GM21381 (cell line): ENCODE measurements around the gene FAM153A.
"Not testable (repeated sequence)": the region's sequence is repeated elsewhere in the genome, so short reads cannot be mapped to it uniquely, and the experiment has no call there.

Experiments used
- ATAC-seq: cut with Tn5 transposase; IDR thresholded peaks from one replicate; pipeline ENCODE4 v1.9.1; 2021; ENCODE audit warnings: mild to moderate bottlenecking, moderate library complexity; ENCODE audit not compliant: unreplicated experiment

The FAM153A gene

DNA sequence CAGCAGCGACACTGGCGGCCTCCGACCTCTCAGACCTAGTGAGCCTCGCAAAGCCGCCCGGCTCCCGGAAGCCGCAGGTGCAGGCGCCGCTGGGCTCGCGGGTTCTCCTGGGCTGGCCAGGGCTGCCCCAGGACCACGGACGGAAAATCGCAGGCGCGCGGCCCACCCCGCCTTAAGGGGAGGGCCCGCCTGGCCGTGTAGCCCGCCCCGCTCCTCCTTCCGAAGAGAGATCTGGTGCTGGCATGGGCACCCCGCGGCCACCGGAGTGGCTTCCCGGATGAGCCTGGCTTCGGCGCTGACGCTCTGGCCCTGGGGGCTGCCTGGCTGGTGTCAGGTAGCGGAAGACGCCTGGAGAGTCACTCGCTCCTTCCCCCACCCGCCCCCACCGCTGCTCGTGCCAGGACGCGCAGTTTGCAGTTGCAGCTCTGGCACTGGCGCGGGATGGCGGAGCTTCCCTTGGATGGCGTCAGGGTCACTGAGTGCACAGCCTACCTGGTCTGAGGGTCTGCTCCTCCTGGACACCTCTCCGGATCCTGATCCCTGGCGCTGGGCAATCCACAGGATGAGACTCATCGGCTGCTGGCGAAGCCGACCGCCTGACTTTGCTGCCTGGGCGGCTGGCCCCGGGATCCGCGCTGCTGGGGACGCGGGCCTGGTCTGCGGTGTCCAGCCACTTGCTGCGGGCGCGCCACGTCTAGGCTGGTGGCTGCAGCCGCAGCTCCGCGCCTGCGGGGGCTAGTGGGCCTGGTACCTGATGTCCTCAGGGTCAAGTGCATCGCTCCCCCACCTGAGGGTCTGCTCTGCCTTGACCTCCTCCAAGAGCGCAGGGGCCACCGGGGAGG, at the start of gene FAM153A:
Gene FAM153A, minus strand, starts transcription at position 108 of the 842 bp plus-strand sequence.
- ATAC-seq = not testable (repeated sequence)

DNA sequence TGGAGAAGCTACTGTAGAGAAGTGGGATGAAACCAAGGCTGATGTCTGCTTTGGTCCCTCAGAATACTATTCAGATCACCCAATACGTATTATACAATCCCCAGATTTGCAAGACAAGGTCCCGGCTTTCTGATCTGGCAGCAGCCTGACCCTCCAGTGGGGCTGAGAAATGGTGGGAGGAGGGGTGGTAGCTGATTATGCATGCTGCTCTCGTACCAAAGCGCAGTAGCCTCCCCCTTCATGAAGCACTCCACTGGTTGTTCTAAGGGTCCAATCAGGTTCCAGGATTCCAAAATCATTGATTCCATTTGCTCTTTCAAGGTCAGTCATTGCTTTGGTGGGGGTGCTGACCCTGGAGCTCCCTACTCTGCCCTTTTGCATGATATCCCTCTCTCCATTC, 49.6 kb upstream of the FAM153A start:
- not testable (repeated sequence) for ATAC-seq

DNA sequence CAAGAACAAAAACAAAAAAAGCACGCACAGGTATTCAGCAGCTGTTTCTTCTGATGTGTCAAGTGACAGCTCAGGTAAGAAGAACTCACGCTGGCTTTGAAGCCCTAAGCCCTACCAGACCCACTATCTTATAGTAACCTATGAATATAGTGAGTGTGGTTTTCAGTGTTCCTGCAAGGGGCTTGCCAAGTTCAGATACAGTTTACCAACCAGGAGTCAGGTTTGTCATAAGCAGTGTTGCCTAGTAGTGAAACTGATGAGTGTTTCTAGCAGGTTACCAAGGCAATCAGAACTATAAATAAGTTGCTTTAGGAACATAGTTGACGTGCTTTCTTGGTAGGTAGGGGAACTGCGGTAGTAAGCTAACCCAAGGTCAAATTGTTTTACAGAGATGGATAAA, 43.4 kb upstream of the FAM153A start:
- ATAC-seq = not testable (repeated sequence)

DNA sequence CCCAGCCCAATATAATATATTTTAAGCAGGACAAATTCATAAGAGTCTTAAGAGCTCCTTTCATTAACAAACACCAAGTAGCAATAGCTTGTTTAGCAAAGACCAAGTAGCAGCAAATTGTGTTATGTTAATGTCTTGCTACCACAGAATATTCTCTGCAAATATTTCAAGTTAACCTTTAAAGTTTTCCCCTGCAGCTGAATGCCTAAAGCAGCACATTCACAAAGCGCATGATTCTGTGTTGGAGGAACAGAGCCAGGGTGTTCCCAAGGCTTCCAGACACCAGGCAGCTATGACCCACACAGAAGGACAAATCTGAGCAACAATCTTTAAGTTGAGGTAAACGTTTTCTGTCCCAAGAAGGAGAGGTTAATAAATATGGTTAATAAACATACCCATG, 42.1 kb upstream of the FAM153A start:
- not testable (repeated sequence) for ATAC-seq

GRCh38 chr5:177822489-177822888, 39.8 kb upstream of the FAM153A start:
- ATAC-seq = not testable (repeated sequence)

DNA sequence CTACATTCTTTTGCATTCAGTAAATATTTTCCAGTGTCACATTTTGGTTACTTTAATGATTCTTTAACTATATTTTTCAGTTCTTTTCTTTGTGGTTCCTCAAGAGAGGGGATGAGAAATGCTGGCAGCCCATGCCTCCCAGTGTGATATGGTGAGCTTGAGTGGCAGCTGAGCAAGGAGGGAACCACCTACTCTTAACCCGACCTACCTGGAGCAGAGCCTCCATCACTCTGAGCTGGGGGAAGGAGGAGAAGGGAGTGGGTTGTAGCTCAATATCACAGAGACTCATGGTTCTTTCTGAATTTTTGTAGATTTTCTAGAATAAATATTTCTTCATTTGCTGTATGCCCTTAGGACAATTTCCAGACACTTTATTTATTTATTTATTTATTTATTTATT, 37.0 kb upstream of the FAM153A start:
- ATAC-seq = not testable (repeated sequence)

GRCh38 chr5:177812814-177813425, 30.2 kb upstream of the FAM153A start:
- ATAC-seq = not testable (repeated sequence)

DNA sequence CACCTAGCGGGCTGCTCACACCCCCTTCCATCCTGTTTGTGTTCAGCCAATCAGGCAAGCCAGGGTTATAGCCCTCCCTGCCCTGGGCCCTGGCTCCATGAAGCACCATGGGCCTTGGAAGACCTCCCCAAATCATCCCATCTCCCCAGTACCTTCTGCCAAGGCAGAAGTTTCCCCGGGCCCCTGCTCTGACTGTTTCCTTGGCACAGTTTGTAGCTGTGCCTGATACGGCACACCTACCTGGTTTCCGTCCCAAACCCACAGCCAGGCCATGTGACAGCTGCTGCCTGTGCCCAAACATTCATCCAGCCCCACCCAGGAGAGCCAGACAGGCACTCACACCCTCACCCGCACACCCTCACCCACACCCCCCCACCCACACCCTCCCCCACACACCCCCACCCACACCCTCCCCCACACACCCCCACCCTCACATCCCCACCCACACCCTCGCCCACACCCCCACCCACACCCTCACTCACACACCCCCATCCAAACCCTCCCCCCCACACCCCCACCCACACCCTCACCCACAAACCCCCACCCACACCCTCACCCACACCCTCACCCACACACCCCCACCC, 29.6 kb upstream of the FAM153A start:
- not testable (repeated sequence) for ATAC-seq

- not testable (repeated sequence) for ATAC-seq
Measured at GRCh38 chr5:177809209-177809913, 26.7 kb upstream of the FAM153A start.

GRCh38 chr5:177808420-177808819, 25.7 kb upstream of the FAM153A start:
- ATAC-seq = not testable (repeated sequence)

DNA sequence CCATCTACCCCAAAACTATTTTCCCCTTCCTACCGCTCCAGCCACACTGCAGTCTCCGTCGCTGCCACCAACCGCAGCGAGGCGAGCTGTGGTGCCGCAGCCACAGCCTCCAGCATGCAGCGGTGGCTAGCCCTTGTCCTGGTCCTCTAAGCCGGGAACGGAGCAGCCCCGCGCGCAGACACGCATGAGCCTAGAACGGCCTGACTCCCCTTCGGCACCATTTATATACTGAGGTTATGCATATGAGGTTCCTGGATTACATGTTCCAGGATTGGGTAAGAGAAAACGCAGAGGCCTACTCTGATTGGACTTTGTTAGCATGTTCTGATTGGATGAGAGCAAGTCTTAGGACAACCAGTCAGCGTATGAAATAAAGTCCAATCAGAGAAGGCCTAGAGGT, 24.6 kb upstream of the FAM153A start:
- not testable (repeated sequence) for ATAC-seq

DNA sequence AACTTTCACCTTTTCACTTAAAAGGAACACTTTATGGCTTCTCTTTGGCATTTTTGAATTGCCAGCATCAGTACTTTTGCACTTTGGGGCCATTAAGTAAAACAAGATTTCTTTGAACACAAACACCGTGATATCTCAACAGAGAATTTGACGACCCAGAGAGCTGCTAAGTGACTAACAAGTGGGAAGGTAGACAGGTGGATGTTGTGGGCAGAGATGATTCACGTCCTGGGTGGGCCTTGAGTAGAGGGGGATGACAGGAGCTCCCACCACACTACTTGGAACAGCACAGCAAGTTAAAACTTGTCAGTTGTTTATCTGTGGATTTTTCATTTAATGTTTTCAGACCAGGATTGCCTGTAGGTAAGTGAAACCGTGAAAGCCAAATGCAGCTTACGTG, 18.7 kb upstream of the FAM153A start:
- not testable (repeated sequence) for ATAC-seq

- not testable (repeated sequence) for ATAC-seq
Measured at GRCh38 chr5:177798237-177798840, 15.6 kb upstream of the FAM153A start.

GRCh38 chr5:177793272-177793671, 10.6 kb upstream of the FAM153A start:
- ATAC-seq = not testable (repeated sequence)

DNA sequence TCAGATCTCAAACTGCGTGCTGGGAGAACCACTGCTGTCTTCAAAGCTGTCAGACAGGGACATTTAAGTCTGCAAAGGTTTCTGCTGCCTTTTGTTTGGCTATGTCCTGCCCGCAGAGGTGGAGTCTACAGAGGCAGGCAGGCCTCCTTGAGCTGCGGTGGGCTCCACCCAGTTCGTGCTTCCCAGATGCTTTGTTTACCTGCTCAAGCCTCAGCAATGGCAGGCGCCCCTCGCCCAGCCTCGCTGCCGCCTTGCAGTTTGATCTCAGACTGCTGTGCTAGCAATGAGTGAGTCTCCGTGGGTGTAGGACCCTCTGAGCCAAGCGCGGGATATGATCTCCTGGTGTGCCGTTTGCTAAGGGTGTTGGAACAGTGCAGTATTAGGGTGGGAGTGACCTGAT, 8.9 kb upstream of the FAM153A start:
- not testable (repeated sequence) for ATAC-seq

DNA sequence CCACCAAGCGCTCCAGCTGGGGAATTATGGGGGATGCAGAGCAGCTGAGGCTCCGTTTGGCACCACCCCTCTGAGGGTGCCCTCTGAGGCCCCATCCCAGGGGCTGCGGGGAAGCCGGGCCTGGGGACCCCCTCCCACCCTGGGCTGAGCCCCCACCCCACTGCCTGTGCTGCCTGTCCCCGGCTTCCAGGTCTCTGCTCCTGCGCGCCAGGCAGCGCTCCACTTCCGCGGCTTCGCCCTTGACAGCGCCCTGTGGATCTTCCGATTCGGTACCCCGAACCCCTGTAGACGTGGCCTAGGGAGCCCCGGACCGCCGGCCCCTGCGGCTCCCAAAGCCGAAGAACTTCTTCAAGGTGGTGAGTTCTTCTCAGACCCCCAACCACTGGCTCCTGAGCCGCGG, 530 bp downstream of the FAM153A start:
- not testable (repeated sequence) for ATAC-seq

GRCh38 chr5:177771206-177771605, 11.5 kb downstream of the FAM153A start:
- ATAC-seq = not testable (repeated sequence)

DNA sequence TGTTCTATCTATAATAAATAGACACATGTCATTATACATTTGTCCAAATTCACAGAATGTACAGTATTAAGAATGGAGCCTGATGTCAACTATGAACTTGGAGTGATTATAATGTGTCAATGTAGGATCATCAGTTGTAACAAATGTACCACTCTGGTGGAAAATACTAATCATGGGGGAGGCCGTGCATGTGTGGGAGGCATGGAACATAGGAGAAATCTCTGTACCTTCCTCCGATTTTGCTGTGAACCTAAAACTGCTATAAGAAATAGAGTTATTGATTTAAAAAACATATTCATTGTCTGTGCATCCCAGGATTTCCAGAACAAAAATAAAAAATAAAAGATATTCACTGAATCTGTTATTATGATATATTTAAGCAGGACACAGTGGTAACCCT, 12.1 kb downstream of the FAM153A start:
- ATAC-seq = not testable (repeated sequence)

DNA sequence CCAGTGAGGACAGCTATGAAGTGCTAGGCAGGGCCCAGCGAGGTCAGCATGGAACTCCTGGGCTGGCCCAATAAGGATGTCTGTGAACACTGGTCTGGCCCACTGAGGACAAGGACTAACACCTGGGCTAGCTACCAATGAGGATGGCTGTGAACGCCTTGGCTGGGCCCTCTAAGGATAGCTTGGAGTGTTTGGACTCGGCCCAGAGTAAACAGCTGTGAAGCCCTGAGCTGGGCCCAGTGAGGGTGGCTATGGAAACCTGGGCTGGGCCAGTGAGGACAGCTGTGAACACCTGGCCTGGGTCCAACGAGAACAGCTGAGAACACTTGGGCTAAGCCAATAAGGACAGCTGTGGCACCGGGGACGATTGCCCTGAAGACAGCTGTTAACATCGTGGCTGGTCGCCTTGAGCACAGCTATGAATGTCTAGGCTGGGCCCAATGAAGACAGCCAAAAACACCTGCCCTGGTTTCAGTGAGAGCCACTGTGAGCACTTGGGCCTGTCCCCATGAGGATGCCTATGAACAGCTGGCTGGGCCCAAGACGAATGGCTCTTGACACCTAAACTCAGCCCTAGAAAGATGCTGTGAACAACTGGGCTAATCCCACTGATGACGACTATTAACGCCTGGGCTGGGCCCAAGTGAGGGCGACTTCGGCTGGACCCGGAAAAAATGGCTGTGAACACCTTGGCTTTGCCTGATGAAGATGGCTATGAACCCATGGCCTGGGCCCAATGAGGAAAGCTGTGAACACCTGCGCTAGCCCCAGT, 18.8 kb downstream of the FAM153A start:
- not testable (repeated sequence) for ATAC-seq

- ATAC-seq = not testable (repeated sequence)
Measured at GRCh38 chr5:177760954-177761353, 21.7 kb downstream of the FAM153A start.
